HFF-Myc (cell line): ENCODE results near the gene GALT.

Experiments
- DNase-seq: peaks from one replicate; pipeline ENCODE4 v3.0.0-alpha.2; 2011; ENCODE audit warnings: low read depth; ENCODE audit errors: extremely low read depth
- H3K4me3 ChIP-seq: replicated peaks from 2 replicates; pipeline ENCODE4 v1.5.1; 2011; ENCODE audit warnings: low read depth, mild to moderate bottlenecking, control low read depth, low read length
- TF ChIP-seq, protein P1 (sequence below): IDR thresholded peaks from 2 replicates; pipeline ENCODE4 v1.5.1; 2012; ENCODE audit warnings: mild to moderate bottlenecking, low read depth, low read length, control low read depth; ENCODE audit errors: missing control alignments

The GALT gene

DNA sequence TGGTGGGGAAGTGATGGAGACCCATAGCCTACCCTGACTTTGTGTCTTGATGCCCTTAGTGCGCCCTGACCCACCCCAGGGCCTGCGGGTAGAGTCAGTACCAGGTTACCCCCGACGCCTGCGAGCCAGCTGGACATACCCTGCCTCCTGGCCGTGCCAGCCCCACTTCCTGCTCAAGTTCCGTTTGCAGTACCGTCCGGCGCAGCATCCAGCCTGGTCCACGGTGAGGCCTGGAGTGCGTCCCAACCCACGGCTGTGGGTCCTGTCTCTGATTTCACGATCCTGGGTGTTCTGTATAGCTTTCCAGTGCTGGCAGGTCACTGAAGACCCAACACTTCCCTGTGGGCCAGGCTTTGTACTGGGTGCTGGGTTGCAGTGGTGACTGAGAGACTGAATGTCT, 12.0 kb downstream of the GALT start:
- DNase-seq = no peak
- TF ChIP-seq, protein P1, sequence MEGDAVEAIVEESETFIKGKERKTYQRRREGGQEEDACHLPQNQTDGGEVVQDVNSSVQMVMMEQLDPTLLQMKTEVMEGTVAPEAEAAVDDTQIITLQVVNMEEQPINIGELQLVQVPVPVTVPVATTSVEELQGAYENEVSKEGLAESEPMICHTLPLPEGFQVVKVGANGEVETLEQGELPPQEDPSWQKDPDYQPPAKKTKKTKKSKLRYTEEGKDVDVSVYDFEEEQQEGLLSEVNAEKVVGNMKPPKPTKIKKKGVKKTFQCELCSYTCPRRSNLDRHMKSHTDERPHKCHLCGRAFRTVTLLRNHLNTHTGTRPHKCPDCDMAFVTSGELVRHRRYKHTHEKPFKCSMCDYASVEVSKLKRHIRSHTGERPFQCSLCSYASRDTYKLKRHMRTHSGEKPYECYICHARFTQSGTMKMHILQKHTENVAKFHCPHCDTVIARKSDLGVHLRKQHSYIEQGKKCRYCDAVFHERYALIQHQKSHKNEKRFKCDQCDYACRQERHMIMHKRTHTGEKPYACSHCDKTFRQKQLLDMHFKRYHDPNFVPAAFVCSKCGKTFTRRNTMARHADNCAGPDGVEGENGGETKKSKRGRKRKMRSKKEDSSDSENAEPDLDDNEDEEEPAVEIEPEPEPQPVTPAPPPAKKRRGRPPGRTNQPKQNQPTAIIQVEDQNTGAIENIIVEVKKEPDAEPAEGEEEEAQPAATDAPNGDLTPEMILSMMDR = no peak

DNA sequence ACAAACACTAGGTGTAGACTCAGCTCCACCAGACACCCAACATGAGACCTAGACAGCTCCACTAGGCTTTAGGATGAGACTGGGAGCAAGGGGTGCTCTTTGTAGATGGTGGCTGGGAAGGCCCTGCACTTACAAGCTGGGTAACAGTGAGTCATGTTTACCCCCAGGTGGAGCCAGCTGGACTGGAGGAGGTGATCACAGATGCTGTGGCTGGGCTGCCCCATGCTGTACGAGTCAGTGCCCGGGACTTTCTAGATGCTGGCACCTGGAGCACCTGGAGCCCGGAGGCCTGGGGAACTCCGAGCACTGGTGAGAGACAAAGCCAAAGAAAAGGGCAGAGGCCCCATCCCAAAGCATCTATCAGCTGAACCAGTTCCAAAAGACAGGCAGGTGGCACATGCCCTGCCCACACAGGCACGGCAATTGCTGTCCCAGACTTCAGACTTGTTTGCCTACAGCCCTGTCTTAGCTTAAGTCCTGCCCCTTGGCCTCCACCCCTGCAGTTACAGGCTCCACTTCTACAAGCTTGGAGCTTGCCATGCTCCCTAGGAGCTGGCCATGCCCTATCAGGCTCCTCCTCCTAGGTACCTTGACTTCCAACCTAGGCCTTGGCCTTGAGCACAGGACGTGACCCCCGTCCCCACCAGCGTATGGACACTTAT, 13.2 kb downstream of the GALT start:
- TF ChIP-seq, protein P1 = no peak
- no peak overlapping the region for H3K4me3 ChIP-seq
- DNase-seq = no peak

More for the DNA sequence above, 12.0 kb downstream of the GALT start:
- no peak overlapping the region for H3K4me3 ChIP-seq

GRCh38 chr9:34662526-34663302, 16.2 kb downstream of the GALT start, which contains the start of gene CCL27:
Gene CCL27 (minus strand): TSS chr9:34662657. CDS start chr9:34662633, 24 bp downstream.
- no peak within 1 kb of the TSS for H3K4me3 ChIP-seq
- TF ChIP-seq, protein P1 = no peak
- no peak for DNase-seq

DNA sequence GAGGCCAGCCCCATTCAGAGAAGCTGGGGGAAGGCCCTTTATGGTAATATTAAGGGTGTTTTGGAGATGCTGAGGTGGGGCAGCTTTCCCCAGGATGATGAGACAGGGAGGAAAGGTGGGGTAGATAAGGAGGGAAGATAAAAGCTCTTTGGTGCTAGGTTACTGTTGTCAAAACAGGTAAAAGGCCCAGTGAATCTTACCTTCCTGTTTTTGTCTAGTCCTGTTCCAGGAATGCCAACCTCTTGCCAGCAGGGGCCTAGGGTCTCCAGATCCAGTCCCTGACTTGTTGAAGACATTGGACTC, 16.8 kb downstream of the GALT start:
- H3K4me3 ChIP-seq = no peak overlapping the region
- DNase-seq = no peak
- TF ChIP-seq, protein P1 = no peak

DNA sequence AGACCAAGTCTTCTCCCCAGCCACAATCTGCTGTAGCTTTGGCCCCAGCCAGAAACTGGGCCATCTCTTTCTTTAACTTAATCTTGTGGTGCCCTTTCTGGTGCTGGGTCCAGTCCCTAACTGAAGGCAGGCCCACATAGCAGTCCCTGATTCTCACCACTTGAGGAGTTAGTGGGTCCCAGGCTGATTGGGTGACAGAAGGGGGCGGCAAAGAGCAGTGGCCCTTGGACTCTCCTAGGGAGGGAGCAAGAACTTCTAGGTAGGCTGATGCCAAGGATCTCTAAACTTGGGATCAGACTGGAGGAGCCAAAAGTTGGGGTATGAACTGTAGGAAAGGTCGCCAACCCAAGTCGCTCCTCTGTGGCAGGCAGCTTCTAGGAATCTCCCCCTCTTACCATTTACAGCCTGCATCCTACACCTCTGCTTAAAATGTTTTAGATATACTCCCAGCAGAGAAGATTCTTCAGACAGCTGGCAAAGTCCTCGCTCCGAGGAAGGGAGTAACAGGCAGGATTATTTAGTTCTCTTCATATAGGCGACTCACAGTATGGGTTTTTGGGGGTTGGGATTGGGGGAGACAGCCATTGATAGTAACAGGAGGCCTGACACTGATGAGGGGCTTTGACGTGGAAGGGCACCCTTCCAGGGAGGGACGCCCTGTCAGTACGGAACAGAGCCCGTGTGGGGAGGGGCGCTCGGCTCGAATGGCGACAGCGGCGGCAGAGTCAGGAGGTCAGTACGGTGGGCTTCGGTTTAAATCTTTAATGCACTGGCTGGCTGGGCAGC, 18.0 kb downstream of the GALT start:
- TF ChIP-seq, protein P1 = peak; percentile 98
- peak; percentile 54 for DNase-seq
- peak overlapping the region; percentile 78 for H3K4me3 ChIP-seq

- H3K4me3 ChIP-seq = peak overlapping the region; percentile 78
- DNase-seq = no peak
- TF ChIP-seq, protein P1 = no peak
Observed at GRCh38 chr9:34665067-34665380, 18.5 kb downstream of the GALT start.
